Skin of body (tissue), 2 donors: ENCODE results near the gene UNC13A. TPM values are rescaled to one million over a fixed set of nuclear protein-coding genes. Genes with fewer than 3 reads are reported as not detected.
"Not testable (repeated sequence)": the region's sequence is repeated elsewhere in the genome, so short reads cannot be mapped to it uniquely, and the experiment has no call there.

Experiments used
- DNase-seq: peaks from one replicate; lab custom pipeline; 2025; lab: John Stamatoyannopoulos, UW
- total RNA-seq: library from RNA; depleted of rRNA; stranded (reverse); fragments of >200 nt; gene quantifications from one replicate; pipeline ENCODE4 v1.2.3, GENCODE V29; 2014

UNC13A gene
- total RNA-seq, 1 donor from 2014 or later = 0.10 TPM

DNA sequence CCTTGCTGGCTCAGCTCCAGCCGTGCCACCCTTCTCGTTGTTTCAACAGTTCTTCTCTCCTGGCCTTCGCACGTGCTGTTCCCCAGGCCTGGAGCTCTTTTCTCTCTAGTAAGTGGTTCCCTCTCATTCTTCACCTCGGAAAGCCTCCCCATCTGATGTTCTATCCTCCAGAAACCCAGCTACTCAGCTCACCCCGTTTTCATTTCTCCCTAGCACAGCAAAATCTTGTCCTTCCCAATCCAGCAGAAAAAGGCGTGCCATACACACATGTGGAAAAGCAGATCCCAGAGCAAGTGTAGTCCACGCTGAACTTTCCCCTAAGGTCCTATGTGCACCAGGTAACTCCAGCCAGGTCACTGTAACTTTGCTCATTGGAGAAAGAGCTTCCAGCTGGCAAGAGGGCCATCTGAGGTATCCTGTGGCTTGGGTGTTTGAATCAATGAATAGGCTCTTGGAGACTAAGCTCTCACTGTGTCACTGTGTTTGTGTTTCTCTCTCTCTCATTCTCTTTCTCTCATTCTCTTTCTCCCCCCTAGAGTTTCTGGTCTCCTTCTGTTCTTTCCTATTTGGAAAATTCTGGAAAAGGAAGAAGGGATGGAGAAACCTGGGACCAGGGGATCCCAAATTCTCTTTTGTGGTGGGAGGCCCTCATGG is 83.7 kb downstream of the UNC13A start:
- DNase-seq = no peak

DNA sequence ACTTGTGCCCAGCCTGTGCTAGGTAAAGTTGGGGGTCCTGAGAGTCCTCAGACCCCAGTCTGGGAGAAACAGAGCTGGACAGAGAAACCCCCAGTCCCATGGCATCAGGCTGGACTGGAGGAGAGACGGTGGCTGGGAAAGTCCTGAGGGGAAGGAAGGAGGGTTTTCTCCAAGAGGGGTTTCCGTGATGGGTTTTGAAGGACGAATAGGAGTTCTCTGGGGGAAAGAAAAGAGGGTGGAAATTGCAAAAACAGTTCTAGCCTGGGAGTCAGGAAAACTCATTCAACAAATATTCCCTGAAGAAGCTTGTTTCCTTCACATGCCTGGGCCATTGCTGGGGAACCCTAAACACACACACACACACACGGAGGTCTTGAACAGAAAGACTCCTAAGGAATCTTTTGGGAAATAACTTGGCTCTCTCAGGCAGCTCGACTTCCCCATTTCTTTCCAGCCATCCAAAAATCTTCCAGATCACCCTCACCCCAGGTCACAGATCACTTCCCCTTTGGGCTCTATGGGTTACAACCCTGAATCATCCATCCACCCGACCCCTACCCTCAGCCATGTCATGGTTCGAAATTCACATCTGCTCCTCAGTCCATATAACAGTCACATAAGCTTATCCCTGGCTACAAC is 85.2 kb downstream of the UNC13A start:
- DNase-seq = no peak

DNA sequence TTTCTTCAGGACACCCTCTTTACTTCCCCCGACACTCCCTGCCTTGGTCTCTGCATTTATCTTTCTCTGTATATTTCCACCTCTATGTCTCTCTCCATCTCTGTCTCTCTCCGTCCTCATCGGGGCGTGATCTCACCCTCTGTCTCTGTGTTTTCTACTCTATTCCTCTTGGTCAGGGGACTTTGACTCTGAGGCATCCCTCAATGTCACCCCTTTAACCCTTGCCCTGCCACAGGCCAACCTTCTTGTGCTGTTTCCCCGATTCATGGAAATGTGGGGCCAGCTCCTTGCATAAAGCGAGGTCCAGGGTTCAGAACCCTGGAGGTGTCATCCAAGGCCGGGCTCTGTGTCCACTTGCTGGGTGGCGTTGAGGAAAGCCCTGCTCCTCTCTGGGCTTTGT is 85.9 kb downstream of the UNC13A start:
- DNase-seq = no peak

DNA sequence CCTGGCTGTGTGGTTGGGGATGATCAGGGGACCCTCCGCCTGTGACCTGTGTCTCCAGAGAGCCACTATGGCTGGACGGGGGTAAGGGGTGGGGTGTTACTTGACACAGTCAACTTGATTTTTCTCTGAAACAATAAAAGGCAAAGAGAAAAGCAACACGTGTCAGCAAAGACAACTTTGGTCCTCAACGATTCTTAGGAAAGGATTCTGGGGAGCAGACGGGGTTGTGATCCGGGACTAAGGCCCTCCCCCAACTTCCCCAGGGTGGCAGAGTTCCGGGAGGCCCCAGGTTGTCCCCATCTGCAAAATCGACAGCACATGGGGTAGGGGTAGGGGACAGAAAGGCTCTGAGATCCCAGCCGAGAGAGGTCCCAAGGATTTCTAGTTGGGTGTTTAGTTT is 86.5 kb downstream of the UNC13A start:
- no peak for DNase-seq

DNA sequence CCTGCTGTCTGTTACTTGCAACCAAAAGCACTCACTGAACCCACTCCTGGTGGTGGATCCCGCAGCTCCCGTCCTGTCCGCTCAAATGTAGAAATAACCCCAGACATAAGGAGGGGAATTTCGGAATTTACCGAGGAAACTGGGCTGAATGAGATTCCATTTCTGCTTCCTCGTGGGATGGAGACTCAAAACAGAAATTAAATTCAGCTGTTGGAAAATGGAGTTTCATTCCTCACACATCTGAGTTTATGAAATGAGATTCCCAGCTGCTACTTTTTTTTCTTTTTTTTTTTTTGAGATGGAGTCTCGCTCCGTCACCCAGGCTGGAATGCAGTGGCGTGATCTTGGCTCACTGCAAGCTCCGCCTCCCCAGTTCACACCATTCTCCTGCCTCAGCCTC is 88.4 kb downstream of the UNC13A start:
- peak; percentile 68 for DNase-seq

DNA sequence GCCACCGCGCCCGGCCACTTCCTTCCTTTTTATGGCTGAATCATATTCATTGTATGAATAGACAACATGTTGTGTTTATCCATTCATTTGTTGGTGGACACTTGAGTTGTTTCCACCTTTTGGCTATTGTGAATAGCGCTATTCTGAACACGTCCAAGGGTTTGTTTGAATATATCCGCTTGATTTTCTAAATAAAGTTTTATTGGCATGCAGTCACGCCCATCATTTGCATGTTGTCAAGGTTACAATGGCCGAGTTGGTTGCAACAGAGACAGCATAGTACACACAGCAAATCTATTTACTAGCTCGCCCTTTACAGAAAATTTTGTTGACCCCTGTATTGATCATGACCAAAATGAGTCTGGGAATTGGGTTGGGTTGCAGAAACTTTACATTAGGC is 89.2 kb downstream of the UNC13A start:
- no peak for DNase-seq

DNA sequence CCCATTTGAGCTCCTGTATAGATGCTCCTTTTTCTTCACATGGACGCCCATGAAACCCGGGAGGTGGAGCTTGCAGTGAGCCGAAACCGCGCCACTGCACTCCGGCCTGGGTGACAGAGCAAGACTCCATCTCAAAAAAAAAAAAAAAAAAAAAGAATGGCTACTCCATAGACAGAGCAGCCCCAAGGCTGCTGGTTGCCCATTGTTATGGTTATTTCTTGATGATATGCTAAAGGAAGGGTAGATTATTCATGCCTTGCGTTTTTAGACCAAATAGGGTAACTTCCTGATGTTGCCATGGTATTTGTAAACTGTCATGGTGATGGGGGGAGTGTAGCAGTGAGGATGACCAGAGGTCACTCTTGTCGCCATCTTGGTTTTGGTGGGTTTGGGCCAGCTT is 90.1 kb downstream of the UNC13A start:
- not testable (repeated sequence) for DNase-seq

DNA sequence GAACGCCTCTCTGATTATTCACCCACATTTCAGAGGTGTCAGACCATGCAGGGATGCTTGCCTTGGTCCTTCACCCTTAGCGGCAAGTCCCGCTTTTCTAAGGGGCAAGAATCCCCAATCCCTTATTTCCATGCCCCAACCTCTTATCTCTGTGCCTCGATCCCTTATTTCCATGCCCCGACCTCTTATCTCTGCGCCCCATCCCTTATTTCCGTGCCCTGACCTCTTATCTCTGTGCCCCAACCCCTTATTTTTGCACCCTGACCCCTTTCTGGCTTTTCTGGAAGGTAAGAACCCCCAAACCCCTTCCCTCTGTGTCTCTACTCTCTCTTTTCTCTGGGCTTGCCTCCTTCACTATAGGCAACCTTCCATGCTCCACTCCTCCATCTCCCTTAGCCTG is 93.9 kb downstream of the UNC13A start:
- not testable (repeated sequence) for DNase-seq

DNA sequence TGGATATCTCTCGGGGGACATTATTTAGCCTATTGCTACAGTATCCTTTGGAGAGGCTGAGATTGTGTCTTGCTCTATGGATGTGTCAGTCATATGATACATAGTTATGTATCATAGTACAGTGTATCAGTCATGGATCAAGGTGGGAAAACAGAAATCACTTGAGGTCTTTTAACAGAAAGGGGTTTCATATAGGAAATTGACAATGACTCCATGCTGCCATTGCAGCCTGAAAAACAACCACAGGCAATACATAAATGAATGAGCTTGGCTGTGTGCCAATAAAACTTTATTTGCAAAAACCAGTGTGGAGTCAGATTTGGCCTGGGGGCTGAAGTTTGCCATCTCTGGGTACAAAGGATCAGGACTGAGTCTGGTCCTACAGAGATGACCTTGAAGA is 97.3 kb downstream of the UNC13A start:
- DNase-seq = no peak

DNA sequence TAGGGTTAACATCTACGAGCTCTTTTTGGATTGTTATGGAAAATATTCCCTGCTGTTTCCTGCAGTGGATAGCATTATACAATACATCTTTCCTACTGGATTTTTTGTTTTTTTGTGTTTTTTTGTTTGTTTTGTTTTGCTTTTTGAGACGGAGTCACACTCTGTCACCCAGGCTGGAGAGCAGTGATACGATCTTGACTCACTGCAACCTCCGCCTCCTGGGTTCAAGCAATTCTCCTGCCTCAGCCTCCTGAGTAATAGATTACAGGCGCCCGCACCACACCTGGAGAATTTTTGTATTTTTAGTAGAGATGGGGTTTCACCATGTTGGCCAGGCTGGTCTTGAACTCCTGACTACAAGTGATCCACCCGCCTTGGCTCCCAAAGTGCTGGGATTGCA is 102.8 kb downstream of the UNC13A start:
- DNase-seq = not testable (repeated sequence)

DNA sequence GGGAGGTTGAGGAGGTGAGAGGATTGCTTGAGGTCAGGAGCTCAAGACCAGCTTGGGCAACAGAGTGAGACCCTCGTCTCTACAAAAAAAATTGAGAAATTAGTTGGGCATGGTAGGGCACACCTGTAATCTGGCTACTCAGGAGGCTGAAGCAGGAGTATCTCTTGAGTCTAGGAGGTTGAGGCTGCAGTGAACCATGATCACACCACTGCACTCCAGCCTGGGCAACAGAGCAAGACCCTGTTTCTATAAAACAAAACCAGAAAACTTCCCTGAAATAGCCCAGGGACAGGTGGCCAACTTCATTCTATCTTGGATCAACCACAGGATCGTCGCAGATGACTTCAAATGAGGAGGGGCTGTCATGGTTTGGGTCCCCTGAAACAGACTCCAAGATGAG is 104.0 kb downstream of the UNC13A start:
- no peak for DNase-seq

DNA sequence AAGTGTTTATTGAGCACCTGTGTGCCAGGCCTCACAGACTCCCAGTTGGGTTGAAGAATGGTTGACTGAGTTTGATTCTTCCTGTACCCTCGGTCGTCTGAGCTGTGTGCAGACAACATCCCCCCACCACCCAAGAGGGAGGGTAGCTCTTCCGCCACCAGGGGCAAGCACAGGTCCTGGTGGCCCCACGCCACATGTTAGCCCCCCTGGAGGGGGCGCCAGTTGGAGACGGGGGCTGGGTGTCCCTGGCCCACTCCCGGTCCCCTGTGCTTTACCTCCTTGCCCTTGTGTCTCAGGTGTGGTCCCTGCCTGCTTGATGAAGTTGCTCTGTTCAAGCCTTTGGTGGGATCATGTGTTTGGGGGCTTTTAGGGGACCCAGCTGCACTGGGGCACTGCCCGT is 105.5 kb downstream of the UNC13A start:
- DNase-seq = no peak

DNA sequence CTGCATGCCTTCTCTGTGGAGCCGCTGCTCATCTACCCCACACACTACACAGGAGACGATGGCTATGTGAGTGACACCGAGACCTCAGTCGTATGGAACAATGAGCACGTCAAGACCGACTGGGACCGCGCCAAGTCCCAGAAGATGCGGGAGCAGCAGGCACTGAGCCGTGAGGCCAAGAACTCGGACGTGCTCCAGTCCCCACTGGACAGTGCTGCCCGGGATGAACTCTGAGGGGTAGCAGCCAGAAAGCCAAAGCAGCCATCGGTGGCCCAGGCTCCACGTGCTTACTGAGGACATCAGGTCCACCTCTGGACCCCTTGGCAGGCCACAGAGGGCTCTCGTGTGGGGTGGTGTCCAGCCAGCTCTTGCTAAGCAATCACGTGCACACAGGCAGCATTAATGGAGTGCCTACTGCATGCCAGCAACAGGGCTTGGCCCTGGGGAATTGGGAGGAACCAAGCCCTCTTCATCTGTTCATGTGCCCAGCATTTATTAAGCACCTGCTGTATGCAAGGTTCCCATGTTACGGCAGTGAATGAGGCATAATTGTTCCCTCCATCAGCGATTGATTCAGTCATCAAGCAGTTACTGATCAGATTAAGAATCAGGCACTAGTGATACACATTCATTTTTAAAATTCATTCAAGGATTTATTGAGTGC is 106.8 kb downstream of the UNC13A start:
- no peak for DNase-seq

DNA sequence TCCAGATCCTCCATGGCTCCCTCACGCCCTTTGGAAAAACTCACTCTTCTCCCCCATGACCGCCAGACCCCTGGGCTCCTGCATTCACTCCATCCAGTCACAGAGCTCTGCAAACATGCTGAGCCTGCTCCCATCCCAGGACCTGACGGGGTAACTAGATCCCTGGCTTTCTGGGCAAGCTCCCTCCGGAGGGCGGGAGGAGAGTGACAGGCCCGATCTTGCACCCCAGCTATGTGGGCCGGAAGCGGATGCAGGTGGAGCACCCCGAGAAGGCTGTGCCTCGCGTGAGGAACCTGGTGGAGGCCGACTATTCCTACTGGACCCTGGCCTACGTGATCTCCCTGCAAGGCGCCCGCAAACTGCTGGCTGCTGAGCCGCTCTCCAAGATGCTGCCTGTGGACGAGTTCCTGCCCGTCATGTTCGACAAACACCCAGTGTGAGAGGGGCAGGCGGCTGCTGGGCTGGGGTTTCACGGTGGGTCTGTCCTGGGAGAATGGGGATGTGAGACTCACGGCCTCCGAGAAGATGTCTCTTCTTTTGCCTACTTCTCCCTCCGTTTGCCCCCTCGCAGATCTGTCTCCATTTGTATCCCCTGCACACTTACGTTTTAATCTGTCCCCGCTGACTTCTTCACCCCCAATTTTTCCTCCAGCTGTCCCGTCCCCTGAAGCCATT is 107.5 kb downstream of the UNC13A start:
- DNase-seq = no peak

DNA sequence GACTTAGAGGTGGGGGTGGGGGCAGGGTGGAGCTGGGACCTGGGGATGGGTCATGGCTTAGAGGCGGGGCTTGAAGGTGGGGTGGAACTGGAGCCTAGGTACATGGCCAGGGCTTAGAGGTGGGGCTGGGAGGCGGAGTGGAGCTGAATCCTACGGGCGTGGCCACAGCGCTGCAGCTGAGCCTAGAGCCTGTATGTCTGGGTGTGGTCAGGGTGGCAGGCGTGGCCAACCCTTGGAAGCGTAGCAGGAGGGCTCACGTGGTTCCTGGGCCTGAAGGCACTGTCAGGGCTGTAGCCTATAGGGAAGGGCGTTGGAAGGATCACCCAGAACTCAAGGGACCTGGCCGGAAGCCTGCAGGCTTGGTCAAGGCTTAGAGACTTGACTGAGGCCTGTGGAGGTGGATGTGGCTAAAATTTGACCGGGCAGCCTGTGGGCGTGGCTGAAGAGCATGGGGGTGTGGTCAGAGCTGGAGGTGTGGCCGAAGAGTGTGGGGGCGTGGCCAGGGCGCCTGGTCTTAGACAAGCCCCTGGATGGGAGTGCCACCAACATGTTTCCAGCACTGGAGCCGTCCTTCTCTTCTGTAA is 108.4 kb downstream of the UNC13A start:
- no peak for DNase-seq

DNA sequence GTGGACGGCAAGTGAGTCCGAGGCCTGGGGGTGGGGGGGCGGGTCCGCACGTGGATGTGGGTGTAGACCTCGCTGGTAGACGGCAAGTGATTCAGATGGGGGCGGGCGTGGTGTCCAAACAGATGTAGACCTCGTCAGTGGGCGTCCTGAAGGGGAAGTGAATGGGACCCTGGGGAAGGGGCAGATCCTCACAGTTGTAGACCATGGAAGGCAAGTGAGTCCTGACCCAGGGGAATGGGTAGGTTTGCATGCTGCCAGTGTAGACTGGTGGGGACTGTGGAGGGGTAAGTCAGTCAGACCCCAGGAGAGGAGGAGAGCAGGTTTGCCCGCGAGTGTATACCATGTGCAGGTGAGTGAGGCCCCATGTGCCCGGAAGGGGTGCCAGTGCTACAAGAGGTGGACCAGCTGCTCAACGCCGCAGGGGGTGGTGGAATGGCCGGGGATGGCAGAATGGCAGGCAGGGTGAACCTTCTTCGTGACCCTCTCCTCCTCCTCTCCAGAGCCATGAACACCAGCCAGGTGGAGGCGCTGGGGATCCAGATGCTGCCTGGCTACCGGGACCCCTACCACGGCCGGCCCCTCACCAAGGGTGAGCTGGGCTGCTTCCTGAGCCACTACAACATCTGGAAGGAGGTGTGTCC is 110.6 kb downstream of the UNC13A start:
- no peak for DNase-seq

DNA sequence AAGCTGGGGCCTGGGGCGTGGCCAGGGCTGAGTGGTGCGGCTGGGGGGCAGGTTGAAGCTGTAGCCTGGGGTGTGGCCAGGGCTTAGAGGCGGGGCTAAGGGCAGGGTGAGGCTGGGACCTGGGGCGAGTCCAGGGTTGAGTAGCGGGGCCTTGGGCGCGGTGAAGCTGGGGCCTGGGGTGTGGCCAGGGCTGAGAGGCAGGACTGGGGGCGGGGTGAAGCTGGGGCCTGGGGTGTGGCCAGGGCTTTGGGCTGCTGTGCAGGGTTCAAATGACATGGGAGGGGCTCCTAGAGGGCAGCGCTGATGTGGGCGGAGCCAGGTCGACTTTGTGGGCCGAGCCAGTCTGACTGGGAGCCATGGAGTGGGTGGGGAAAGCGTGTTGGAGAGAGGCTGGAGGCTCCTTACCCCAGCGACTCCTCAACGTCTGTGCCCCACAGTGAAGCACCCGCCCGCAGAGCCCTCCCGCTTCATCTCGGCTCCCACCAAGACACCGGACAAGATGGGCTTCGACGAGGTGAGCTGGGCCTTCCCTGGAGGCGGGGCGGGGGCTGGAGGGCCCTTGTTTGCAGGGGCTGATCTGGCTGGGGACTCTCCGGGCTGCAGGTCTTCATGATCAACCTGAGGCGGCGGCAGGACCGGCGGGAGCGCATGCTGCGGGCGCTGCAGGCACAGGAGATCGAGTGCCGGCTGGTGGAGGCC is 111.2 kb downstream of the UNC13A start:
- DNase-seq = peak; percentile 10

DNA sequence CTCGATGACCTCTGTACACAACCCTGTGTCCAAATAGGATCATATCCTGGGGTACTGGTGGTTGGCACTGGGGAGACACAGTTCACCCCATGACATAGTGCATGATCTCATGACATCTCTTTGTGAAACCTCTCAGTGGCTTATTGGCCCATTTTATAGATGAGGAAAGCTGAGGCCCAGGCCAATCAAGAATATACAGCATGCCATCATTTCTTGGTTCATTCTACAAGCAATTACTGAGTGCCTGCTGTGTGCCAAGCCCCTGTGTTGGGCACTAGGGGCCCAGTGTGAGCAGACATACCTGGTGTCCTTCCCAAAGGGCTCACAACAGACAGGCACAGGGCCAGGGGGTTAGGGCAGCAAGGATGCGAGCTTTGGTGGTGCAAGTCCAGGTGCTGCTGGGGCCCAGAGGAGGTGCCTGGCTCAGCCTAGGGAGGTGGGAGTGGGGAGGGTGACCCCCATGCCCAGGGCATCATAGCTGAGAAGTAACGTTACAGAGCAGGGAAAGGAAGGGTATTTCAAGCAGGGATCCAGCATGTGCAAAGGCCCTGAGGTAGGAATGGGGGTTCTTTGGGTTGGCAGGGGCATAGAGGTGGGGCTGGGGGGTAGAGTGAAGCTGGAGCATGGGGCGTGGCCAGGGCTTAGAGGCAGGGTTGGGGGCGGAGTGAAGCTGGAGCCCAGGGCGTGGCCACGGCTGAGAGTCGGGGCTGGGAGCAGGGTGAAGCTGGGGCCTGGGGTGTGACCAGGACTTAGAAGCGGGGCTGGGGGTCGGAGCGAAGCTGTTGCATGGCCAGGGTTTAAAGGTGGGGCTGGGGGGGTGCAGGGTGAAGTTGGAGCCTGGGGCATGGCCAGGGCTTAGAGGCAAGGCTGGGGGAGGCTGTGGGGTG is 112.0 kb downstream of the UNC13A start:
- no peak for DNase-seq

DNA sequence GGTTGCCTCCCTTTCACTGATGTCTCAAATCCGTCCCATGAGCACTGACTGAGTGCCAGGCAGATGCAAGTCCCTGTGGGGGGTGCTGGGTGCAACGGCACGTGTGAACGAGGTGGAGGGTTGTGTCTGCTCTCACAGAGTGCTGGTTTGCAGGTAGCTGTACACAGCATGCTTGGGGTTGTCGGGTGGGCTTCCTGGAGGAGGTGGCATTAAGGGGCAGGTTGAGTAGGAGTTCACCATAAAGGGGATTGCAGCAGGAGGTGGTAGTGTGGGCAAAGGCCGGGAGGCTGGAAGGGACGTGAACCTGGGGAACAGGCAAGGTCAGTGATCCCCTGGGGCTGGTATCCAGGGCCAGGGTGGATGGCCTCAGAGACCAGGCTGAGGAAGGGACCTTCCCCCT is 115.5 kb downstream of the UNC13A start:
- no peak for DNase-seq

DNA sequence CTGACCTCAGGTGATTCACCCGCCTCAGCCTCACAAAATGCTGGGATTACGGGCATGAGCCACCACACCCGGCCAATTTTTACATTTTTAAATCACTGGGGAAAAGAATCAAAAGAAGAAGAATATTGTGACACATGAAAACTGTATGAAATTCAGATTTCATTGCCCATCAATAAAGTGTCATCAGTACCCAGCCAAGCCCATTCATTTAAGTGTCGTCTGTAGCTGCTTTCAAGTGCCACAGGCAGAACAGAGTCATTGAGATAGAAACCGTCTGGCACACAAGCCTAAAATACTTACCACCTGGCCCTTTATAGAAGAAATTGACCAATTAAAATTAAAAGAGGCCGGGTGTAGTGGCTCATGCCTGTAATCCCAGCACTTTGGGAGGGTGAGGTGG is 117.4 kb downstream of the UNC13A start:
- DNase-seq = no peak
